ENCODE results near the gene DCUN1D3.
"Not testable (repeated sequence)": the region's sequence is repeated elsewhere in the genome, so short reads cannot be mapped to it uniquely, and the experiment has no call there.

DCUN1D3 gene

GRCh38 chr16:20900299-20901067 is at the start of gene DCUN1D3, which contains the start of gene LYRM1:
Gene DCUN1D3, minus strand, starts transcription at chr16:20900358. Its CDS starts 37,820 bp downstream, at chr16:20862538.
Gene LYRM1, plus strand, starts transcription at chr16:20900771. Its CDS starts 14,785 bp downstream, at chr16:20915556.
- peak within 1 kb of the TSS; percentile 86 for H3K4me3 ChIP-seq (ENCODE audit: low read depth, low read length)
- DNase-seq (ENCODE audit: low read depth) = peak; percentile 97
- TF ChIP-seq, protein P1, sequence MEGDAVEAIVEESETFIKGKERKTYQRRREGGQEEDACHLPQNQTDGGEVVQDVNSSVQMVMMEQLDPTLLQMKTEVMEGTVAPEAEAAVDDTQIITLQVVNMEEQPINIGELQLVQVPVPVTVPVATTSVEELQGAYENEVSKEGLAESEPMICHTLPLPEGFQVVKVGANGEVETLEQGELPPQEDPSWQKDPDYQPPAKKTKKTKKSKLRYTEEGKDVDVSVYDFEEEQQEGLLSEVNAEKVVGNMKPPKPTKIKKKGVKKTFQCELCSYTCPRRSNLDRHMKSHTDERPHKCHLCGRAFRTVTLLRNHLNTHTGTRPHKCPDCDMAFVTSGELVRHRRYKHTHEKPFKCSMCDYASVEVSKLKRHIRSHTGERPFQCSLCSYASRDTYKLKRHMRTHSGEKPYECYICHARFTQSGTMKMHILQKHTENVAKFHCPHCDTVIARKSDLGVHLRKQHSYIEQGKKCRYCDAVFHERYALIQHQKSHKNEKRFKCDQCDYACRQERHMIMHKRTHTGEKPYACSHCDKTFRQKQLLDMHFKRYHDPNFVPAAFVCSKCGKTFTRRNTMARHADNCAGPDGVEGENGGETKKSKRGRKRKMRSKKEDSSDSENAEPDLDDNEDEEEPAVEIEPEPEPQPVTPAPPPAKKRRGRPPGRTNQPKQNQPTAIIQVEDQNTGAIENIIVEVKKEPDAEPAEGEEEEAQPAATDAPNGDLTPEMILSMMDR (IDR thresholded peaks at IDR 0.05; ENCODE audit: control insufficient read depth, extremely low read depth, insufficient read depth) = no peak

- no peak overlapping the region for H3K4me3 ChIP-seq (ENCODE audit: low read depth, low read length)
- TF ChIP-seq, protein P1 (IDR thresholded peaks at IDR 0.05; ENCODE audit: control insufficient read depth, extremely low read depth, insufficient read depth) = no peak
- DNase-seq (ENCODE audit: low read depth) = no peak
Measured at GRCh38 chr16:20949660-20950059, 49.5 kb upstream of the DCUN1D3 start.

GRCh38 chr16:20948444-20948843 is 48.3 kb upstream of the DCUN1D3 start:
- TF ChIP-seq, protein P1 (IDR thresholded peaks at IDR 0.05; ENCODE audit: control insufficient read depth, extremely low read depth, insufficient read depth) = no peak
- H3K4me3 ChIP-seq (ENCODE audit: low read depth, low read length) = no peak overlapping the region
- no peak for DNase-seq (ENCODE audit: low read depth)

GRCh38 chr16:20946015-20946629 is 46.0 kb upstream of the DCUN1D3 start:
- no peak overlapping the region for H3K4me3 ChIP-seq (ENCODE audit: low read depth, low read length)
- DNase-seq (ENCODE audit: low read depth) = no peak
- TF ChIP-seq, protein P1 (IDR thresholded peaks at IDR 0.05; ENCODE audit: control insufficient read depth, extremely low read depth, insufficient read depth) = no peak

- DNase-seq (ENCODE audit: low read depth); H3K4me3 ChIP-seq (ENCODE audit: low read depth, low read length): not testable (repeated sequence)
Measured at GRCh38 chr16:20945575-20945875, 45.4 kb upstream of the DCUN1D3 start.

DNA sequence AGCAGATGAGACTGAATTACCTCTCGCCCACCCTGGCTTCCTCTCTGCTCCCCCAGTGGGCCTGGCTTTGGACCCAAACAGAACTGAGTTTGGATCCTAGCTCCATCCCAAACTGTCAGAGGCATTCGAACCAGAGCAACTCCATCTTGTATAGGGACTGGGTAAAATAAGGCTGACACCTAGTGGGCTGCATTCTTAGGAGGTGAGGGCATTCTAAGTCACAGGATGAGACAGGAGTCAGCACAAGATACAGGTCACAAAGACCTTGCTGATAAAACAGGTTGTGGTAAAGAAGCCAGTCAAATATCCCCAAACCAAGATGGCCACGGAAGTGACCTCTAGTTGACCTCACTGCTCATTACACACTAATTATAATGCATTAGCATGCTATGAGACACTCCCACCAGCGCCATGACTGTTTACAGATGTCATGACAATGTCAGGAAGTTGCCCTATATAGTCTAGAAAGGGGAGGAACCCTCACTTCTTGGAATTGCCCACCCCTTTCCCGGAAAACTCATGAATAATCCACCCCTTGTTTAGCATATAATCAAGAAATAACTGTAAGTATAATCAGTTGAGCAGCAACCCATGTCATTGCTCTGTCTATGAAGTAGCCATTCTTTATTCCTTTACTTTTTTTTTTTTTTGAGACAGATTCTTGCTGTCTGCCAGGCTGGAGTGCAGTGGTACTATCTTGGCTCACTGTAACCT is 44.9 kb upstream of the DCUN1D3 start:
- TF ChIP-seq, protein P1 (IDR thresholded peaks at IDR 0.05; ENCODE audit: control insufficient read depth, extremely low read depth, insufficient read depth) = no peak
- H3K4me3 ChIP-seq (ENCODE audit: low read depth, low read length) = no peak overlapping the region
- no peak for DNase-seq (ENCODE audit: low read depth)

DNA sequence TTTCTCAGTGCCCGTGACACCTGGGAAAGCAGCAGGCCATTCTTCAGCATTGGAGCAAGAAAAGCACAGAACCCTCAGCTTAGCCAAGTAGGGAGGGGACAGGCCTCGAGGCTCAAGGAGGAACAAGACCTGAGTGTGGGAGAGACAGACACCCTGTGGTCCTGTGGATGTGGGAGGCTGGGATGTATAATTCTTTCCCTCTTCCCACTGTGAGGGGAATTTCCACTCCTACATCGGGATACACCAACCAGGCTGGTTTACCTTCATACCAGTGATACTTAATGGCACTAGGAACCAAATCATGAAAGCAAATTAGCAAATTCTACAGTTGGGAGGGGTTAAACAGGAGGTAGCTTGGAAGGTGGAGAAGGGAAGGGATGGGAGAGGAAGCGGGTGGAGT is 42.1 kb upstream of the DCUN1D3 start:
- no peak for DNase-seq (ENCODE audit: low read depth)
- TF ChIP-seq, protein P1 (IDR thresholded peaks at IDR 0.05; ENCODE audit: control insufficient read depth, extremely low read depth, insufficient read depth) = no peak
- H3K4me3 ChIP-seq (ENCODE audit: low read depth, low read length) = no peak overlapping the region
